ENCODE results near the gene ADAMTS9. TPM values are rescaled to one million over a fixed set of nuclear protein-coding genes. Genes with fewer than 3 reads are reported as not detected.

The ADAMTS9 gene, protein sequence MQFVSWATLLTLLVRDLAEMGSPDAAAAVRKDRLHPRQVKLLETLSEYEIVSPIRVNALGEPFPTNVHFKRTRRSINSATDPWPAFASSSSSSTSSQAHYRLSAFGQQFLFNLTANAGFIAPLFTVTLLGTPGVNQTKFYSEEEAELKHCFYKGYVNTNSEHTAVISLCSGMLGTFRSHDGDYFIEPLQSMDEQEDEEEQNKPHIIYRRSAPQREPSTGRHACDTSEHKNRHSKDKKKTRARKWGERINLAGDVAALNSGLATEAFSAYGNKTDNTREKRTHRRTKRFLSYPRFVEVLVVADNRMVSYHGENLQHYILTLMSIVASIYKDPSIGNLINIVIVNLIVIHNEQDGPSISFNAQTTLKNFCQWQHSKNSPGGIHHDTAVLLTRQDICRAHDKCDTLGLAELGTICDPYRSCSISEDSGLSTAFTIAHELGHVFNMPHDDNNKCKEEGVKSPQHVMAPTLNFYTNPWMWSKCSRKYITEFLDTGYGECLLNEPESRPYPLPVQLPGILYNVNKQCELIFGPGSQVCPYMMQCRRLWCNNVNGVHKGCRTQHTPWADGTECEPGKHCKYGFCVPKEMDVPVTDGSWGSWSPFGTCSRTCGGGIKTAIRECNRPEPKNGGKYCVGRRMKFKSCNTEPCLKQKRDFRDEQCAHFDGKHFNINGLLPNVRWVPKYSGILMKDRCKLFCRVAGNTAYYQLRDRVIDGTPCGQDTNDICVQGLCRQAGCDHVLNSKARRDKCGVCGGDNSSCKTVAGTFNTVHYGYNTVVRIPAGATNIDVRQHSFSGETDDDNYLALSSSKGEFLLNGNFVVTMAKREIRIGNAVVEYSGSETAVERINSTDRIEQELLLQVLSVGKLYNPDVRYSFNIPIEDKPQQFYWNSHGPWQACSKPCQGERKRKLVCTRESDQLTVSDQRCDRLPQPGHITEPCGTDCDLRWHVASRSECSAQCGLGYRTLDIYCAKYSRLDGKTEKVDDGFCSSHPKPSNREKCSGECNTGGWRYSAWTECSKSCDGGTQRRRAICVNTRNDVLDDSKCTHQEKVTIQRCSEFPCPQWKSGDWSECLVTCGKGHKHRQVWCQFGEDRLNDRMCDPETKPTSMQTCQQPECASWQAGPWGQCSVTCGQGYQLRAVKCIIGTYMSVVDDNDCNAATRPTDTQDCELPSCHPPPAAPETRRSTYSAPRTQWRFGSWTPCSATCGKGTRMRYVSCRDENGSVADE (N-terminal part only)
- total RNA-seq (2016; rRNA removed; fragmentation: Illumina TruSeq; extraction: Trizol) (0.02 TPM in 1 of 2 replicates, not detected in the other), polyA plus RNA-seq (2011; rRNA removed) (0.09 TPM in 1 of 2 replicates, not detected in the other), polyA minus RNA-seq (2011; rRNA and poly(A)+ RNA removed; ENCODE audit: low replicate concordance) (not detected in 2 replicates), Bru-seq, nascent RNA (percentile 13 among the genes with signal in this experiment), BruChase-seq, experiment 1, labeled RNA remaining after a 6-hour chase (percentile 7 among the genes with signal in this experiment), BruChase-seq, experiment 2, labeled RNA remaining after a 2-hour chase (percentile 9 among the genes with signal in this experiment)
- total RNA-seq (2016; cell fraction: cytosol; rRNA removed; fragmentation: Illumina TruSeq; extraction: Trizol; ENCODE audit: low read depth), result not detected in 2 replicates
- 0.06 TPM in 1 of 2 replicates, not detected in the other for total RNA-seq (2016; cell fraction: insoluble cytoplasmic fraction; rRNA removed; fragmentation: Illumina TruSeq; extraction: Trizol)
- total RNA-seq (2016; cell fraction: membrane; rRNA removed; fragmentation: Illumina TruSeq; extraction: Trizol), result not detected in 2 replicates
- total RNA-seq (2016; cell fraction: nucleus; rRNA removed; fragmentation: Illumina TruSeq; extraction: Trizol), result 0.12 TPM in 1 of 2 replicates, not detected in the other
- 0.01 TPM in 1 of 2 replicates, not detected in the other for polyA plus RNA-seq (2011; cell fraction: cytosol; rRNA removed)
- 0.02 and 0.05 TPM in 2 replicates for polyA plus RNA-seq (2011; cell fraction: nucleus; rRNA removed)
- polyA plus RNA-seq (2012), result 0.08 TPM in 1 of 2 replicates, not detected in the other
- not detected in 2 replicates for polyA plus RNA-seq (2016; cell fraction: cytosol; fragmentation: Illumina TruSeq; extraction: Trizol; ENCODE audit: low read depth)
- polyA plus RNA-seq (2016; cell fraction: insoluble cytoplasmic fraction; fragmentation: Illumina TruSeq; extraction: Trizol; ENCODE audit: low read depth), result not detected in 2 replicates
- polyA plus RNA-seq (2016; cell fraction: membrane; fragmentation: Illumina TruSeq; extraction: Trizol; ENCODE audit: low read depth), result not detected in 2 replicates
- not detected in 2 replicates for polyA plus RNA-seq (2016; cell fraction: nucleus; fragmentation: Illumina TruSeq; extraction: Trizol; ENCODE audit: insufficient read depth, low read depth)
- polyA minus RNA-seq (2011; cell fraction: cytosol; rRNA and poly(A)+ RNA removed), result not detected in 2 replicates
- 0.13 and 0.25 TPM in 2 replicates for polyA minus RNA-seq (2011; cell fraction: nucleus; rRNA and poly(A)+ RNA removed)
- long read RNA-seq, experiment 1, result 0 reads
- long read RNA-seq, experiment 2, partial matches to known transcripts, result 0 of 1 reads
- long read RNA-seq, experiment 2, other reads (novel, unspliced or antisense), result 1 of 1 reads

DNA sequence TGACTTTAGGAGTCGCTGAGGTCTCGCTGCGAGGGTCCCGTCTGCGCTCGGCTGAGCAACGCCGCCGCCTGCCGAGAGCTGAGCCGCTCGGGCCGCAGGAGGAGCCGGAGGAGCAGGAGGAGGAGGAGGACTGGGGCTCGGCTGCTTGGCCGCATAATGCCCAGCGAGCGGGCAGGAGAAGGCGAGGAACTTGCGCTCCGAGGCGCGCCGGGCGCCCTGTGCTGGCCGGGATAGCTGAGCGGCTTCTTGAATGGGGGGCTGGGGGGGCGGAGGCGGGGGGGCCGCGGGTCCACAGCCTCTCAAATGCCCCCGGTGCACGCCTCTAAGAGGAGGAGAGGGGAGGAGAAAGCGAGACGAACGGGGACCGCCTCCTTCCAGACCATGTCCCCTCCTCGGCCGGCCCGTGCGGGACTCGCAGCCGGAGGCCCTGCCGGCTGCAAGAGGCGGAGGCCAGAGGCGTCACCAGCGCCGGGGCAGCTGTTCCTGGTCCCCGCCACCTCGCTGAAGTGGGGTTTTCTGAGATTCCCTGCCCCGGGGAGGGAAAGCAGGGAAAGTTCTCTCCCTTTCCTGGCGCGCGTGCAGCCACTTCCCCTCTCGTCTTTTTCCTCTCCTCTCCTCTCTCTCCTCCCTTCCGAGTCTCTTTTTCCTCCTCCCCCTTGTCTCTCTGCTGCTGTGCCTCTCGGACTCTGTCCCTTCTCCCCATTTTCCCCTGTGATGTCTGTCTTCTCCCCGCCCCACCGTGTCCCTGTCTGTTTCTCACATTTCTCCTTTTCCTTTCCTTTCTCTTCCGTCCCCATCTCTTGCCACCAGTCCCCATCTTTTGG lies at the start of gene ADAMTS9:
ADAMTS9 (minus strand) TSS at position 220 of the 824 bp plus-strand sequence. CDS start 343 bp downstream, outside the sequence.
- 0 out of 2 replicates have a peak, but pooled peaks cover 17% of the 10 kb centered on the region for H3K4me1 ChIP-seq (ENCODE audit: insufficient read depth, low read length)
- POLR2A ChIA-PET, result no interaction called here
- H3K4me2 ChIP-seq (ENCODE audit: low read depth, low read length), result peak within 1 kb of the TSS; percentile 78
- CTCF ChIA-PET (ENCODE audit: low intra/inter-chr PET ratio, low total read pairs), result no interaction called here
- H3K79me2 ChIP-seq (ENCODE audit: insufficient read depth, low read length), result no peaks in the 10 kb centered on the region
- intact Hi-C loops (cut with micrococcal nuclease; ENCODE audit: unreplicated experiment) (no loop called here), in situ Hi-C loops (cut with HindIII; ENCODE audit: extremely low pct_ligation_motif_present, low pct_unique_long_range_greater_than_20kb) (no loop called here)
- no peak within 1 kb of the TSS for H3K9ac ChIP-seq (ENCODE audit: insufficient read depth, low read depth, low read length)
- H3K27ac ChIP-seq (ENCODE audit: extremely low read length, insufficient read depth, low read length), result no peak within 1 kb of the TSS
- WGBS (ENCODE audit: low lambda C conversion rate), result 2% methylated on average over 10 of the region's 60 CpGs
- DNase-seq (ENCODE audit: low spot score), result no peak
- H2AFZ ChIP-seq (ENCODE audit: low read length), result no peak within 1 kb of the TSS
- no peaks in the 10 kb centered on the region for H4K20me1 ChIP-seq (ENCODE audit: insufficient read depth, low read length)
- H3K36me3 ChIP-seq (replicated peaks in 1 of 2; ENCODE audit: control insufficient read depth in 1 of 2, insufficient read depth in 2 of 2, low read length in 2 of 2), result no peaks in the 10 kb centered on the region
- no peaks in the 10 kb centered on the region for H3K9me3 ChIP-seq (ENCODE audit: low read length)
- BruUV-seq (replicated peaks), result no TSS peak
- peak; percentile 45 for ATAC-seq
- H3K4me3 ChIP-seq (replicated peaks in 1 of 3; ENCODE audit: insufficient read depth in 1 of 3, low read depth in 2 of 3, low read length in 3 of 3), result peak within 1 kb of the TSS in 2 of 3 experiments; percentile 50 to 61; a peak in 1 of 6 replicates
- H3K27me3 ChIP-seq (ENCODE audit: control insufficient read depth in 1 of 2, insufficient read depth in 2 of 2, low read length in 2 of 2), result peaks cover 8 to 45% of the 10 kb centered on the region in 2 experiments; a peak in 4 of 5 replicates
- FAIRE-seq, result no peak
- TF ChIP-seq MBD4 (IDR thresholded peaks at IDR 0.05; ENCODE audit: borderline replicate concordance, low read length), result no peak
- no peak for TF ChIP-seq ZNF136 (CRISPR knock-in tag; IDR thresholded peaks at IDR 0.05; ENCODE audit: low read depth)
- no peak for TF ChIP-seq ZNF878 (CRISPR knock-in tag; IDR thresholded peaks at IDR 0.05)
- TF ChIP-seq FOXJ3 (CRISPR knock-in tag; IDR thresholded peaks at IDR 0.05; ENCODE audit: borderline replicate concordance), result no peak
- no peak for TF ChIP-seq JUND (CRISPR knock-in tag; IDR thresholded peaks at IDR 0.05)
- no peak for TF ChIP-seq ZNF468 (CRISPR knock-in tag; IDR thresholded peaks at IDR 0.05)
- no peak for TF ChIP-seq PITX1 (CRISPR knock-in tag; IDR thresholded peaks at IDR 0.05)
- TF ChIP-seq PHB2 (IDR thresholded peaks at IDR 0.05; ENCODE audit: partially characterized antibody), result no peak
- TF ChIP-seq, protein P1, sequence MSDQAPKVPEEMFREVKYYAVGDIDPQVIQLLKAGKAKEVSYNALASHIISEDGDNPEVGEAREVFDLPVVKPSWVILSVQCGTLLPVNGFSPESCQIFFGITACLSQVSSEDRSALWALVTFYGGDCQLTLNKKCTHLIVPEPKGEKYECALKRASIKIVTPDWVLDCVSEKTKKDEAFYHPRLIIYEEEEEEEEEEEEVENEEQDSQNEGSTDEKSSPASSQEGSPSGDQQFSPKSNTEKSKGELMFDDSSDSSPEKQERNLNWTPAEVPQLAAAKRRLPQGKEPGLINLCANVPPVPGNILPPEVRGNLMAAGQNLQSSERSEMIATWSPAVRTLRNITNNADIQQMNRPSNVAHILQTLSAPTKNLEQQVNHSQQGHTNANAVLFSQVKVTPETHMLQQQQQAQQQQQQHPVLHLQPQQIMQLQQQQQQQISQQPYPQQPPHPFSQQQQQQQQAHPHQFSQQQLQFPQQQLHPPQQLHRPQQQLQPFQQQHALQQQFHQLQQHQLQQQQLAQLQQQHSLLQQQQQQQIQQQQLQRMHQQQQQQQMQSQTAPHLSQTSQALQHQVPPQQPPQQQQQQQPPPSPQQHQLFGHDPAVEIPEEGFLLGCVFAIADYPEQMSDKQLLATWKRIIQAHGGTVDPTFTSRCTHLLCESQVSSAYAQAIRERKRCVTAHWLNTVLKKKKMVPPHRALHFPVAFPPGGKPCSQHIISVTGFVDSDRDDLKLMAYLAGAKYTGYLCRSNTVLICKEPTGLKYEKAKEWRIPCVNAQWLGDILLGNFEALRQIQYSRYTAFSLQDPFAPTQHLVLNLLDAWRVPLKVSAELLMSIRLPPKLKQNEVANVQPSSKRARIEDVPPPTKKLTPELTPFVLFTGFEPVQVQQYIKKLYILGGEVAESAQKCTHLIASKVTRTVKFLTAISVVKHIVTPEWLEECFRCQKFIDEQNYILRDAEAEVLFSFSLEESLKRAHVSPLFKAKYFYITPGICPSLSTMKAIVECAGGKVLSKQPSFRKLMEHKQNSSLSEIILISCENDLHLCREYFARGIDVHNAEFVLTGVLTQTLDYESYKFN (CRISPR knock-in tag; conservative IDR thresholded peaks at IDR 0.05), result no peak
- no peak for TF ChIP-seq FOXO1 (CRISPR knock-in tag; IDR thresholded peaks at IDR 0.05)
